Stomach (tissue), 9 donors: ENCODE results near the gene ACBD3. TPM values are rescaled to one million over a fixed set of nuclear protein-coding genes. Genes with fewer than 3 reads are reported as not detected.

Experiments used
- DNase-seq, 2 donors: peaks; one replicate each; pipeline versions ENCODE4 v3.0.0 to v3.0.0-alpha.2; 2013 to 2019
- H3K27ac ChIP-seq, 5 donors: fragments of 200-600 bp in 4 of 5; sonication (generic) in 4 of 5; one replicate each; pipeline ENCODE4 v1.5.1; 2013 to 2019; ENCODE audit warnings: mild to moderate bottlenecking in 1 of 5, moderate library complexity in 1 of 5
- H3K27me3 ChIP-seq, 3 donors: fragments of 200-600 bp; sonication (generic); one replicate each; pipeline ENCODE4 v1.5.1; 2017 to 2019; ENCODE audit warnings: mixed run types in 1 of 3
- H3K36me3 ChIP-seq, 4 donors: fragments of 200-600 bp; sonication (generic); 1 replicate in 3 of 4; 2 replicates in 1 of 4; pipeline ENCODE4 v1.5.1; 2016 to 2019
- H3K4me1 ChIP-seq, 4 donors: fragments of 200-600 bp; sonication (generic); one replicate each; pipeline ENCODE4 v1.5.1; 2016 to 2019
- H3K4me3 ChIP-seq, 4 donors: fragments of 200-600 bp; sonication (generic) in 3 of 4; one replicate each; pipeline ENCODE4 v1.5.1; 2016 to 2019; ENCODE audit warnings: mild to moderate bottlenecking in 1 of 4
- H3K9me3 ChIP-seq, 4 donors: fragments of 200-600 bp; sonication (generic); one replicate each; pipeline ENCODE4 v1.5.1; 2016 to 2019
- CTCF ChIP-seq, 7 experiments: fragments of 450-650 bp in 4 of 7; fragments of 200-600 bp in 3 of 7; sonication (generic) in 3 of 7; IDR thresholded peaks; one replicate each; pipeline ENCODE4 v1.5.1; 2016 to 2019; ENCODE audit warnings: antibody characterized with exemption in 7 of 7, control low read depth in 2 of 7, mild to moderate bottlenecking in 1 of 7
- EP300 ChIP-seq: sonication (generic); formaldehyde crosslinking; IDR thresholded peaks from one replicate; pipeline ENCODE4 v1.6.1; 2017; ENCODE audit warnings: antibody characterized with exemption
- POLR2A ChIP-seq, 4 donors: fragments of 450-650 bp; IDR thresholded peaks; one replicate each; pipeline ENCODE4 v1.6.1; 2016; ENCODE audit warnings: antibody characterized with exemption in 4 of 4, control low read depth in 2 of 4, mild to moderate bottlenecking in 1 of 4, moderate library complexity in 1 of 4
- POLR2AphosphoS5 ChIP-seq, 3 donors: sonication (generic); formaldehyde crosslinking; IDR thresholded peaks; one replicate each; pipeline ENCODE4 v1.6.1; 2016; ENCODE audit warnings: antibody characterized with exemption in 3 of 3
- WGBS, 5 donors: extraction: QIAGEN DNeasy Blood & Tissue Kit in 3 of 5; methylation state at CpG; one replicate each; pipeline versions ENCODE4 v1.1.5 to v1.1.7; 2013 to 2018; 5-methylcytosine and 5-hydroxymethylcytosine counted together
- intact Hi-C: fragments of 100-400 bp; cut with DNase I; formaldehyde crosslinking; loops from one replicate; pipeline ENCODE4 v1.15.1; 2023; ENCODE audit warnings: low total_unique reads
- polyA plus RNA-seq, 3 donors: library from polyadenylated mRNA; stranded (reverse); fragments of 200-250 nt; gene quantifications; one replicate each; pipeline ENCODE4 v1.2.3, GENCODE V29; 2013
- total RNA-seq, 5 donors: library from RNA; depleted of rRNA; stranded (reverse); fragments of >200 nt; gene quantifications; one replicate each; pipeline versions ENCODE4 v1.1.0 to v1.2.3, GENCODE V29; 2014 to 2016
- donor health status: healthy with polysubstance abuse.
- donor health status: Bipolar disorder and iron deficiency.
- donor health status: healthy.

Gene ACBD3
- total and polyA plus RNA-seq, 8 donors, result 9.1 to 132 (median 35.5) TPM

- Histone ChIP-seq H3K4me1 (peaks cover 12 to 49% (median 46%) of the 10 kb centered on the region in 4 donors), H3K27ac (peak overlapping the region; percentile 94 to 99 (median 96)), H3K4me3 (peak overlapping the region; percentile 88 to 97 (median 94)), H3K9me3 (no peaks in the 10 kb centered on the region), H3K27me3 (no peaks in the 10 kb centered on the region), H3K36me3 (peaks cover 0 to 6% (median 0%) of the 10 kb centered on the region in 4 donors)
- no peak for TF ChIP-seq POLR2AphosphoS5 (IDR thresholded peaks at IDR 0.05)
- no peak for TF ChIP-seq POLR2A (IDR thresholded peaks at IDR 0.05)
- TF ChIP-seq EP300, result no peak
- TF ChIP-seq CTCF (IDR thresholded peaks at IDR 0.05), result no peak
- DNase-seq, result no peak
- WGBS, 5 donors, result 5 to 10% (median 9%) methylated on average over 6 to 10 of the region's 10 CpGs
- intact Hi-C loops, result no loop called here
These were observed 430 bp upstream of the ACBD3 start for GRCh38 chr1:226187019-226187322.

GRCh38 chr1:226185141-226186036 is 1.2 kb downstream of the ACBD3 start:
- H3K27me3 ChIP-seq, result no peaks in the 10 kb centered on the region
- H3K4me3 ChIP-seq, result peak overlapping the region; percentile 88 to 97 (median 94)
- TF ChIP-seq POLR2A (IDR thresholded peaks at IDR 0.05) (no peak), POLR2AphosphoS5 (IDR thresholded peaks at IDR 0.05) (no peak), CTCF (IDR thresholded peaks at IDR 0.05) (no peak), EP300 (no peak)
- intact Hi-C loops, result no loop called here
- H3K36me3 ChIP-seq, result peaks cover 0 to 9% (median 2%) of the 10 kb centered on the region in 4 donors
- WGBS, 5 donors, result 12 to 20% (median 13%) methylated on average over 14 of the region's 14 CpGs
- H3K9me3 ChIP-seq, result no peaks in the 10 kb centered on the region
- peak overlapping the region; percentile 58 to 99 (median 94) for H3K27ac ChIP-seq
- H3K4me1 ChIP-seq, result peaks cover 17 to 63% (median 62%) of the 10 kb centered on the region in 4 donors
- peak in 1 of 2 donors; percentile 26 for DNase-seq

GRCh38 chr1:226181996-226182714 is 4.4 kb downstream of the ACBD3 start:
- WGBS, 5 donors, result 64 to 72% (median 67%) methylated on average over 14 of the region's 14 CpGs
- TF ChIP-seq POLR2A (IDR thresholded peaks at IDR 0.05) (no peak), POLR2AphosphoS5 (IDR thresholded peaks at IDR 0.05) (peak in 1 of 3 donors; percentile 22), EP300 (no peak), CTCF (IDR thresholded peaks at IDR 0.05) (peak in 3 of 7 experiments; percentile 12 to 38 (median 12))
- H3K27me3 ChIP-seq, result no peaks in the 10 kb centered on the region
- no peaks in the 10 kb centered on the region for H3K9me3 ChIP-seq
- H3K4me3 ChIP-seq, result peak overlapping the region in 1 of 4 donors; percentile 31
- peaks cover 0 to 11% (median 3%) of the 10 kb centered on the region in 4 donors for H3K36me3 ChIP-seq
- DNase-seq, result peak; percentile 57 to 62
- peaks cover 22 to 91% (median 78%) of the 10 kb centered on the region in 4 donors for H3K4me1 ChIP-seq
- H3K27ac ChIP-seq, result peak overlapping the region; percentile 14 to 66 (median 51)
- intact Hi-C loops, result no loop called here

GRCh38 chr1:226176870-226177269 is 9.7 kb downstream of the ACBD3 start:
- intact Hi-C loops, result no loop called here
- Histone ChIP-seq H3K36me3 (peaks cover 0 to 16% (median 10%) of the 10 kb centered on the region in 4 donors), H3K4me1 (peaks cover 15 to 80% (median 52%) of the 10 kb centered on the region in 4 donors), H3K27ac (peak overlapping the region in 2 of 5 donors; percentile 22 to 52), H3K27me3 (no peaks in the 10 kb centered on the region), H3K9me3 (no peaks in the 10 kb centered on the region), H3K4me3 (no peak overlapping the region)
- DNase-seq, result no peak
- 39 to 50% (median 47%) methylated on average over 8 of the region's 8 CpGs for WGBS, 5 donors
- TF ChIP-seq POLR2AphosphoS5 (IDR thresholded peaks at IDR 0.05) (peak in 1 of 3 donors; percentile 15), POLR2A (IDR thresholded peaks at IDR 0.05) (no peak)
